Mucosa of stomach (tissue), 1 donor: ENCODE results near the gene KLHL9.

ENCODE experiments used
- H3K27me3 ChIP-seq: one replicate; pipeline ENCODE4 v1.7.0; 2013; ENCODE audit warnings: mild to moderate bottlenecking, low read length; ENCODE audit not compliant: control insufficient read depth, insufficient read depth
- H3K36me3 ChIP-seq: one replicate; pipeline ENCODE4 v1.7.0; 2013; ENCODE audit warnings: low read length; ENCODE audit not compliant: control insufficient read depth, insufficient read depth
- H3K4me1 ChIP-seq: one replicate; pipeline ENCODE4 v1.7.0; 2013; ENCODE audit warnings: mild to moderate bottlenecking, low read length; ENCODE audit not compliant: control insufficient read depth, insufficient read depth
- H3K4me3 ChIP-seq: one replicate; pipeline ENCODE4 v1.7.0; 2013; ENCODE audit warnings: low read length
- H3K9ac ChIP-seq: one replicate; pipeline ENCODE4 v1.7.0; 2013; ENCODE audit warnings: mild to moderate bottlenecking, low read length, moderate library complexity
- H3K9me3 ChIP-seq: one replicate; pipeline ENCODE4 v1.7.0; 2013; ENCODE audit warnings: mild to moderate bottlenecking, low read length, moderate library complexity; ENCODE audit not compliant: control insufficient read depth
- donor health status: Pancreatic carcinoma.

Gene KLHL9

GRCh38 chr9:21311889-21312288 is 23.3 kb downstream of the KLHL9 start:
- Histone ChIP-seq H3K4me3 (no peak overlapping the region), H3K27me3 (no peaks in the 10 kb centered on the region), H3K9me3 (no peaks in the 10 kb centered on the region), H3K4me1 (no peaks in the 10 kb centered on the region), H3K36me3 (no peaks in the 10 kb centered on the region), H3K9ac (no peak overlapping the region)

DNA sequence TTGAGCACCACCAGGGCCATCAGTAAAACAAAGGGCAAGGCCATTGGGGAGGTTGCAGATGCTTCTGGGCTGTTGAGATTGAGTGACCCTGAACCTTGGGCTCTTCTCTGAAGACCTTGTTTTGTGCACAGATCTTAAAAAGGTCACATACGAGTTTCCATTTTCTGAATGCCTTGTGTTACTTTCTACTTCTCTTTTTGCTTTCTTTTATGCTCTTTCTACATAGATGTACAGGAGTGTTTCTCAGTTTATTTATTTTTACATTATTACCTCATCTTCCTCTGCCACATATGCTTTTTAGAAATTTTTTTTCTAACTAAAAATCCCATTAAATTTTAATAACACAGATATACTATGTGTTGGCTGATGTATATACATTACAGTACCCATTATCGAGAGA is 30.0 kb downstream of the KLHL9 start, which contains the start of gene IFNA5:
Gene IFNA5 (minus strand): TSS at position 101 of the 400 bp plus-strand sequence. CDS start 57 bp downstream, at position 44.
- Histone ChIP-seq H3K4me3 (no peak within 1 kb of the TSS), H3K36me3 (no peaks in the 10 kb centered on the region), H3K27me3 (no peaks in the 10 kb centered on the region), H3K4me1 (no peaks in the 10 kb centered on the region), H3K9ac (no peak within 1 kb of the TSS), H3K9me3 (no peaks in the 10 kb centered on the region)

GRCh38 chr9:21295992-21296391 is 39.2 kb downstream of the KLHL9 start:
- no peaks in the 10 kb centered on the region for H3K4me1 ChIP-seq
- no peaks in the 10 kb centered on the region for H3K27me3 ChIP-seq
- H3K9me3 ChIP-seq: no peaks in the 10 kb centered on the region
- H3K9ac ChIP-seq: no peak overlapping the region
- H3K36me3 ChIP-seq: no peaks in the 10 kb centered on the region
- no peak overlapping the region for H3K4me3 ChIP-seq

GRCh38 chr9:21294904-21295538 is 40.2 kb downstream of the KLHL9 start:
- Histone ChIP-seq H3K36me3 (no peaks in the 10 kb centered on the region), H3K9me3 (no peaks in the 10 kb centered on the region), H3K27me3 (no peaks in the 10 kb centered on the region), H3K9ac (no peak overlapping the region), H3K4me3 (no peak overlapping the region), H3K4me1 (no peaks in the 10 kb centered on the region)

DNA sequence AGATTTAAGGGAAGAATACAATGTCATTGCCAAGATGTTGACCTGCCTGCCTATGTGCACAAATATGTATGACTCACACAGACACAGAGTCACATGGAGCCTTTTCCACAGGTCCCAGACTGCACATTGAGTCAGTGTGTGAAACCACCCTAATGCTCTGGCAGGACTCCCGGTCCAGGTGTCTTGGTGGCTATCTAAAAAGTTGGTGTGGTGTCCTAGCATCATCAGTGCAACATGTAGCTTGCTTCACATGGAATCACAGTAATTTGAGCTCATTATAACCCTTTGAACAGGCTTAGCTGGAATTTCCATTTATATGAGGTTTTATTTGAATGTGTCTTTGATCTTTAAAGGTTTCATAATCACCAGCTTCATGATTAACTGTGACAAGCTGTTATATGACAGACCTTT is 40.8 kb downstream of the KLHL9 start:
- Histone ChIP-seq H3K36me3 (no peaks in the 10 kb centered on the region), H3K4me1 (no peaks in the 10 kb centered on the region), H3K27me3 (no peaks in the 10 kb centered on the region), H3K9me3 (no peaks in the 10 kb centered on the region), H3K4me3 (no peak overlapping the region), H3K9ac (no peak overlapping the region)

GRCh38 chr9:21289848-21290247 is 45.4 kb downstream of the KLHL9 start:
- H3K4me1 ChIP-seq: no peaks in the 10 kb centered on the region
- no peak overlapping the region for H3K4me3 ChIP-seq
- H3K27me3 ChIP-seq: no peaks in the 10 kb centered on the region
- H3K9me3 ChIP-seq: no peaks in the 10 kb centered on the region
- no peak overlapping the region for H3K9ac ChIP-seq
- H3K36me3 ChIP-seq: no peaks in the 10 kb centered on the region

GRCh38 chr9:21287280-21287679 is 47.9 kb downstream of the KLHL9 start:
- no peak overlapping the region for H3K9ac ChIP-seq
- no peaks in the 10 kb centered on the region for H3K4me1 ChIP-seq
- no peak overlapping the region for H3K4me3 ChIP-seq
- H3K9me3 ChIP-seq: no peaks in the 10 kb centered on the region
- no peaks in the 10 kb centered on the region for H3K36me3 ChIP-seq
- H3K27me3 ChIP-seq: no peaks in the 10 kb centered on the region

GRCh38 chr9:21286659-21287058 is 48.5 kb downstream of the KLHL9 start:
- Histone ChIP-seq H3K9me3 (no peaks in the 10 kb centered on the region), H3K9ac (no peak overlapping the region), H3K4me3 (no peak overlapping the region), H3K4me1 (no peaks in the 10 kb centered on the region), H3K36me3 (no peaks in the 10 kb centered on the region), H3K27me3 (no peaks in the 10 kb centered on the region)

- H3K9me3 ChIP-seq: no peaks in the 10 kb centered on the region
- no peak overlapping the region for H3K9ac ChIP-seq
- H3K27me3 ChIP-seq: no peaks in the 10 kb centered on the region
- no peak overlapping the region for H3K4me3 ChIP-seq
- no peaks in the 10 kb centered on the region for H3K4me1 ChIP-seq
- H3K36me3 ChIP-seq: no peaks in the 10 kb centered on the region
Observed at GRCh38 chr9:21286099-21286498, 49.1 kb downstream of the KLHL9 start.

GRCh38 chr9:21281275-21281674 is 53.9 kb downstream of the KLHL9 start:
- Histone ChIP-seq H3K36me3 (no peaks in the 10 kb centered on the region), H3K27me3 (no peaks in the 10 kb centered on the region), H3K9me3 (no peaks in the 10 kb centered on the region), H3K4me3 (no peak overlapping the region), H3K4me1 (no peaks in the 10 kb centered on the region), H3K9ac (no peak overlapping the region)
